Suprapubic skin (tissue), 4 donors: ENCODE measurements around the gene GFPT2.

Source experiments
- EP300 ChIP-seq: sonication (generic); formaldehyde crosslinking; IDR thresholded peaks from one replicate; pipeline ENCODE4 v1.6.1; 2017; ENCODE audit warnings: antibody characterized with exemption
- POLR2A ChIP-seq, 2 donors: fragments of 450-650 bp; IDR thresholded peaks; one replicate each; pipeline ENCODE4 v1.6.1; 2017; ENCODE audit warnings: antibody characterized with exemption in 2 of 2, mild to moderate bottlenecking in 2 of 2, moderate library complexity in 2 of 2
- POLR2AphosphoS5 ChIP-seq, 3 donors: sonication (generic); formaldehyde crosslinking; IDR thresholded peaks; one replicate each; pipeline ENCODE4 v1.6.1; 2017; ENCODE audit warnings: antibody characterized with exemption in 3 of 3
- TF ChIP-seq, protein P1 (sequence below), 2 donors: fragments of 200-600 bp in 1 of 2; fragments of 450-650 bp in 1 of 2; sonication (generic) in 1 of 2; IDR thresholded peaks; one replicate each; pipeline ENCODE4 v1.5.1; 2016 to 2019; ENCODE audit warnings: antibody characterized with exemption in 2 of 2, mild to moderate bottlenecking in 1 of 2, moderate library complexity in 1 of 2

DNA sequence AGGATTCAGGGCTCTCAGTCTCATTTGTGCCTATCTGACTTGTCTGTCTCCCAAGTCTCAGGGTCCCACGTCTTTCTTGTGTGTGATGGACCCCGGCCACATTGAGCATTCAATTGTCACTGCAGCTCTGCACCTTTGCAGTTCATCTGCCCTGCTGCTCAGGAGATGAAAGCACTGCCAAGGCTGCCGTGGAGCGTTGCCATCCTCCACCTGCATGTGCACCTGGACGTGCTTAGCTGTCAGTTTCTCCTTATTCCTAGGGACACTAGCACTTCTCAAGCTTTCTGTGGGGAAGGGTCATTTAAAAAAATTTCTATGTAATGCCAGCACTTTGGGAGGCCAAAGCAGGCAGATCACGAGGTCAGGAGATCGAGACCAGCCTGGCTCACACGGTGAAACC lies 22.8 kb upstream of the GFPT2 start:
- TF ChIP-seq, protein P1, sequence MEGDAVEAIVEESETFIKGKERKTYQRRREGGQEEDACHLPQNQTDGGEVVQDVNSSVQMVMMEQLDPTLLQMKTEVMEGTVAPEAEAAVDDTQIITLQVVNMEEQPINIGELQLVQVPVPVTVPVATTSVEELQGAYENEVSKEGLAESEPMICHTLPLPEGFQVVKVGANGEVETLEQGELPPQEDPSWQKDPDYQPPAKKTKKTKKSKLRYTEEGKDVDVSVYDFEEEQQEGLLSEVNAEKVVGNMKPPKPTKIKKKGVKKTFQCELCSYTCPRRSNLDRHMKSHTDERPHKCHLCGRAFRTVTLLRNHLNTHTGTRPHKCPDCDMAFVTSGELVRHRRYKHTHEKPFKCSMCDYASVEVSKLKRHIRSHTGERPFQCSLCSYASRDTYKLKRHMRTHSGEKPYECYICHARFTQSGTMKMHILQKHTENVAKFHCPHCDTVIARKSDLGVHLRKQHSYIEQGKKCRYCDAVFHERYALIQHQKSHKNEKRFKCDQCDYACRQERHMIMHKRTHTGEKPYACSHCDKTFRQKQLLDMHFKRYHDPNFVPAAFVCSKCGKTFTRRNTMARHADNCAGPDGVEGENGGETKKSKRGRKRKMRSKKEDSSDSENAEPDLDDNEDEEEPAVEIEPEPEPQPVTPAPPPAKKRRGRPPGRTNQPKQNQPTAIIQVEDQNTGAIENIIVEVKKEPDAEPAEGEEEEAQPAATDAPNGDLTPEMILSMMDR (IDR thresholded peaks at IDR 0.05), result no peak
- no peak for TF ChIP-seq POLR2A (IDR thresholded peaks at IDR 0.05)
- no peak for TF ChIP-seq EP300
- TF ChIP-seq POLR2AphosphoS5 (IDR thresholded peaks at IDR 0.05), result no peak
